ENCODE measurements around the gene NHSL2. TPM values are rescaled to one million over a fixed set of nuclear protein-coding genes. Genes with fewer than 3 reads are reported as not detected.

NHSL2 gene
- total RNA-seq, 2 experiments from 2014 or later, result 0.58 to 0.88 TPM

DNA sequence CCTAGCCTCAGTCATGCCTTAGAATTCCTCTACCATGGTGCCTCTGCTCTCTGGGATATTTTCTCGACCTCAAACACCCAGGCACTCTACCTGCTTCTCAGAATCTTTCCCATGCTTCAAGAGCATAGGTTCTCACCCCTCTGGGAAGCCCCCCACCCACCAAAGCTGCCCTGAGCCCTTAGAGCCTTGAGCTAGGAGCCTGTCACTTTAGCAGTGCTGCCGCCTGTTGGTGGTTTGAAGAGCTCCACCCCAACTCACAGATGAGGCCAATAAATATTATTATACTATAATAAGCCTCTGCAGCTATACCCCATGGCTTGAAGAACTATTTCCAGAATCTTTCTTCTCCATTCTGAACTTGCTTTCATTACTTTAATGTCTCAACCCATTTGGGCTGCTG lies 111.3 kb downstream of the NHSL2 start:
- intact Hi-C loops (cut with micrococcal nuclease), result loop anchor here (5.0 kb wide), 1 partner anchor 105 kb away; no protein-coding TSS in a partner anchor
- POLR2A ChIA-PET, result interaction anchor here (0.6 kb wide), 1 partner anchor 404 kb away, joined by 3 read pairs; the partner anchor contains the start of gene CXCR3
- H3K27me3 Mint-ChIP-seq, result peaks cover 18% of the 10 kb centered on the region

GRCh38 chrX:72023071-72023470 lies 112.4 kb downstream of the NHSL2 start:
- peaks cover 31% of the 10 kb centered on the region for H3K4me1 Mint-ChIP-seq (ENCODE audit: low read depth)
- H3K4me3 Mint-ChIP-seq, result no peak overlapping the region
- CTCF ChIA-PET, result interaction anchor here (3.1 to 5.9 kb wide), 3 partner anchors 7 to 103 kb away, joined by 15 to 40 read pairs (median 39); no protein-coding TSS in a partner anchor
- POLR2A ChIA-PET, result no interaction called here
- H3K9me3 Mint-ChIP-seq, result no peaks in the 10 kb centered on the region
- TF ChIP-seq, protein P1, sequence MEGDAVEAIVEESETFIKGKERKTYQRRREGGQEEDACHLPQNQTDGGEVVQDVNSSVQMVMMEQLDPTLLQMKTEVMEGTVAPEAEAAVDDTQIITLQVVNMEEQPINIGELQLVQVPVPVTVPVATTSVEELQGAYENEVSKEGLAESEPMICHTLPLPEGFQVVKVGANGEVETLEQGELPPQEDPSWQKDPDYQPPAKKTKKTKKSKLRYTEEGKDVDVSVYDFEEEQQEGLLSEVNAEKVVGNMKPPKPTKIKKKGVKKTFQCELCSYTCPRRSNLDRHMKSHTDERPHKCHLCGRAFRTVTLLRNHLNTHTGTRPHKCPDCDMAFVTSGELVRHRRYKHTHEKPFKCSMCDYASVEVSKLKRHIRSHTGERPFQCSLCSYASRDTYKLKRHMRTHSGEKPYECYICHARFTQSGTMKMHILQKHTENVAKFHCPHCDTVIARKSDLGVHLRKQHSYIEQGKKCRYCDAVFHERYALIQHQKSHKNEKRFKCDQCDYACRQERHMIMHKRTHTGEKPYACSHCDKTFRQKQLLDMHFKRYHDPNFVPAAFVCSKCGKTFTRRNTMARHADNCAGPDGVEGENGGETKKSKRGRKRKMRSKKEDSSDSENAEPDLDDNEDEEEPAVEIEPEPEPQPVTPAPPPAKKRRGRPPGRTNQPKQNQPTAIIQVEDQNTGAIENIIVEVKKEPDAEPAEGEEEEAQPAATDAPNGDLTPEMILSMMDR (IDR thresholded peaks at IDR 0.05), result no peak
- intact Hi-C loops (cut with micrococcal nuclease), result loop anchor here (5.0 kb wide), 1 partner anchor 104 kb away; no protein-coding TSS in a partner anchor
- H3K27ac Mint-ChIP-seq, result no peak overlapping the region
- DNase-seq, result no peak
- no peak for ATAC-seq
- H3K36me3 Mint-ChIP-seq (ENCODE audit: low read depth), result no peaks in the 10 kb centered on the region
- H3K27me3 Mint-ChIP-seq, result peaks cover 18% of the 10 kb centered on the region

More for the DNA sequence above, 111.3 kb downstream of the NHSL2 start:
- DNase-seq (peak; percentile 33), ATAC-seq (no peak)
- Mint-ChIP-seq H3K36me3 (ENCODE audit: low read depth) (no peaks in the 10 kb centered on the region), H3K27ac (no peak overlapping the region), H3K9me3 (no peaks in the 10 kb centered on the region), H3K4me1 (ENCODE audit: low read depth) (peaks cover 33% of the 10 kb centered on the region), H3K4me3 (no peak overlapping the region)
- CTCF ChIA-PET, result interaction anchor here (0.6 to 5.9 kb wide), 11 partner anchors 8 to 130 kb away, joined by 3 to 40 read pairs (median 4); no protein-coding TSS in a partner anchor
- TF ChIP-seq, protein P1 (IDR thresholded peaks at IDR 0.05), result no peak

- no peak overlapping the region for H3K4me3 Mint-ChIP-seq
- DNase-seq, result no peak
- CTCF ChIA-PET, result no interaction called here
- ATAC-seq, result no peak
- H3K4me1 Mint-ChIP-seq (ENCODE audit: low read depth), result peaks cover 20% of the 10 kb centered on the region
- intact Hi-C loops (cut with micrococcal nuclease), result no loop called here
- POLR2A ChIA-PET, result interaction anchor here (0.6 kb wide), 1 partner anchor 33 kb away, joined by 3 read pairs; no protein-coding TSS in a partner anchor
- TF ChIP-seq, protein P1 (IDR thresholded peaks at IDR 0.05), result no peak
- no peaks in the 10 kb centered on the region for H3K36me3 Mint-ChIP-seq (ENCODE audit: low read depth)
- no peak overlapping the region for H3K27ac Mint-ChIP-seq
- no peaks in the 10 kb centered on the region for H3K9me3 Mint-ChIP-seq
- H3K27me3 Mint-ChIP-seq, result peaks cover 12% of the 10 kb centered on the region
These were observed 114.7 kb downstream of the NHSL2 start for GRCh38 chrX:72025236-72025770.

DNA sequence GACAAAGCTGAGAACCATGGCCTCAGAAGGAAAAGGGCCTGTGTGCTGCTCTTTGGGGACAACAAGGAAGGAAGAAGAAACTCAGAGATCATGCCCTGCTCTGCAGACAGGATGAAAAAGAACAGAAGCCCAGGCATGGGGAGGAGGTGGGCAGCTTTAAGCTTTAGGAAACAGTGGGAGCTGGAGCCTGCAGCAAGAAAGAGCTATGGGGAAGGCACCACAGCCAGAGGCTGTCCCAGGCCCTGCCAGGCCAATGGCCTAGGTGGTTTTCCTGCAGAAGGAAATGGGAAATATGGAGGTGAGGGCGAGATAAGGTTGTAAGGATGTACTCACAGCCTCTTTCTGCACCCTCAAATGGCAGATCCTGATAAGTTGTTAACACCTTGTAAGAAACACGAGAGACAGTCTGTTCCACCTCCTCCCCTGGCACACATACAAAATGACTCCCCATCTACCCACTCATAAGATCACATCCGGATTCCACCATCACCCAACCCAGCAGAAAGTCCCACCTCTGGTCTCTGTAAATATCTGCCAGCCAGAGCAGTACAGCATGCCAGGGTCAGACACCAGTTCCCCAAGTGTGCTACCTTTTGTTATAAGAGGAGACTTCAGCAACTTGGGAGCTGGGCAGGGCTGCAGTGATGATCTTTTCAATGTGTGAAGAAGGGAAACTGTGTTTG lies 115.8 kb downstream of the NHSL2 start:
- Mint-ChIP-seq H3K27me3 (peaks cover 8% of the 10 kb centered on the region), H3K4me1 (ENCODE audit: low read depth) (peaks cover 10% of the 10 kb centered on the region), H3K36me3 (ENCODE audit: low read depth) (no peaks in the 10 kb centered on the region), H3K27ac (no peak overlapping the region), H3K9me3 (no peaks in the 10 kb centered on the region), H3K4me3 (no peak overlapping the region)
- ChIA-PET CTCF (interaction anchor here (7.7 kb wide), 1 partner anchor 6 kb away, joined by 40 read pairs; no protein-coding TSS in a partner anchor), POLR2A (no interaction called here)
- intact Hi-C loops (cut with micrococcal nuclease), result no loop called here
- TF ChIP-seq, protein P1 (IDR thresholded peaks at IDR 0.05), result no peak
- DNase-seq (peak; percentile 11), ATAC-seq (peak; percentile 56)
